ENCODE measurements around the gene SPOCK1.

DNA sequence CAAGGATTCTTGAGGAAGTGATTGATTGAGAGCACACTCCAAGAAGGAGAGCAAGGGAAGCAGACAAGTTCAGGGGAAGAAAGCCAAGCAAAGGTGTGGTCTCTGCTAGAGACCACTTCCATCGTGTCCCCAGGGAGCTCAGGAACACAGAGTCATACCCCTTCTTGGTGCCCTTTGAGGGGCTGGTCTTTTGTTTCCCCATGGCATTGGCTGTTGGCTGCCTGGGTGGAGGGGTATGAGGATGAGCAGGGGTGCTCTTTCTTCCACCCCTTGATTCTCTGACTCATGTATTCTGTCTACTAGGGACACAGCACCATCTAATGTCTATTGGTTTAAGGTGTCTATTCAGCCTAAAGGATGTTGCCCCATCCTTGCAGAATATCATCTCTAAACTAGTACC lies 11.5 kb upstream of the SPOCK1 start:
- TF ChIP-seq POLR2A (IDR thresholded peaks at IDR 0.05): no peak
- TF ChIP-seq, protein P1, sequence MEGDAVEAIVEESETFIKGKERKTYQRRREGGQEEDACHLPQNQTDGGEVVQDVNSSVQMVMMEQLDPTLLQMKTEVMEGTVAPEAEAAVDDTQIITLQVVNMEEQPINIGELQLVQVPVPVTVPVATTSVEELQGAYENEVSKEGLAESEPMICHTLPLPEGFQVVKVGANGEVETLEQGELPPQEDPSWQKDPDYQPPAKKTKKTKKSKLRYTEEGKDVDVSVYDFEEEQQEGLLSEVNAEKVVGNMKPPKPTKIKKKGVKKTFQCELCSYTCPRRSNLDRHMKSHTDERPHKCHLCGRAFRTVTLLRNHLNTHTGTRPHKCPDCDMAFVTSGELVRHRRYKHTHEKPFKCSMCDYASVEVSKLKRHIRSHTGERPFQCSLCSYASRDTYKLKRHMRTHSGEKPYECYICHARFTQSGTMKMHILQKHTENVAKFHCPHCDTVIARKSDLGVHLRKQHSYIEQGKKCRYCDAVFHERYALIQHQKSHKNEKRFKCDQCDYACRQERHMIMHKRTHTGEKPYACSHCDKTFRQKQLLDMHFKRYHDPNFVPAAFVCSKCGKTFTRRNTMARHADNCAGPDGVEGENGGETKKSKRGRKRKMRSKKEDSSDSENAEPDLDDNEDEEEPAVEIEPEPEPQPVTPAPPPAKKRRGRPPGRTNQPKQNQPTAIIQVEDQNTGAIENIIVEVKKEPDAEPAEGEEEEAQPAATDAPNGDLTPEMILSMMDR (IDR thresholded peaks at IDR 0.05): no peak

Data from Peyer's patch (tissue), 4 donors.